Measurements from ENCODE around the gene CLEC20A. TPM values are rescaled to one million over a fixed set of nuclear protein-coding genes. Genes with fewer than 3 reads are reported as not detected.
A peak's percentile ranks its signal among the peaks of the same experiment; 100 is the strongest.

The CLEC20A gene
- total RNA-seq, 4 donors from 2014 or later: not detected

DNA sequence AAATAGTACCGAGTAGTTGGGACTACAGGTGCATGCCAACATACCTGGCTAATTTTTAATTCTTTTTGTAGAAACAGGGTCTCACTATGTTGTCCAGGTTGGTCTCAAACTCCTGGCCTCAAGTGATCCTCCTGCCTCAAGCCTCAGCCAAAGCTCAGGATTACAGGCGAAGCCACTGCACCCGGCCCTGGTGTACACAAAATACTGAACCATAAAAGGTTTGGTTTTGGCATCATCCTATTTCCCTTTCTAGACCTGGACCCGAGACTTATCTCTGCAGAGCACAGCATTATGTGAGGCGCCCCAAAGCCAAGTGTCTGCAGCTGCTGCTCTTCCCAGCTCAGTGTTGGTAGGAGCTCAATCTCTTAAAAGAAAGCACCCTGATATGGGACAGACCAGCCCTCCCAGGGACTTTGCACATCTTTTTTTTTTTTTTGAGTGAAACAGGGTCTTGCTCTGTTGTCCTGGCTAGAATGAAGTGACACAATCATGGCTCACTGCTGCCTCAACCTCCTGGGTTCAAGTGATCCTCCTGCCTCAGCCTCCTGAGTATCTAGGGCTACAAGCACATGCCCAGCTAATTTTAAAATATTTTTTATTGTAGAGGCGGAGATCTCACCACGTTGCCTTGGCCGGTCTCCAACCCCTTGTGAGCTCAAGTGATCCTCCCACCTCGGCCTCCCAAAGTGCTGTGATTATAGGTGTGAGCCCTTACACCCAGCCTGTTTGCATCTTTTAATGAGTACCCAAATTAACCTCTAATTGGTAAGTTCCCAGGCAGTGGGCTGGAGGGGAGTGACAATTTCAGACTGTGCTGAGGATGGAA lies 36.6 kb upstream of the CLEC20A start:
- TF ChIP-seq EP300 (IDR thresholded peaks at IDR 0.05): no peak
- TF ChIP-seq POLR2A (IDR thresholded peaks at IDR 0.05): no peak
- no peak for TF ChIP-seq CTCF (IDR thresholded peaks at IDR 0.05)
- TF ChIP-seq POLR2AphosphoS5 (IDR thresholded peaks at IDR 0.05): no peak
- H3K4me3 ChIP-seq: no peak overlapping the region
- no peaks in the 10 kb centered on the region for H3K27me3 ChIP-seq
- peaks cover 16% of the 10 kb centered on the region for H3K4me1 ChIP-seq
- H3K36me3 ChIP-seq: no peaks in the 10 kb centered on the region
- 85% methylated on average over 9 of the region's 9 CpGs for WGBS
- H3K27ac ChIP-seq: no peak overlapping the region
- no peaks in the 10 kb centered on the region for H3K9me3 ChIP-seq
- peak in 1 of 2 donors; percentile 34 for DNase-seq (ENCODE audit: low spot score in 2 of 2)

DNA sequence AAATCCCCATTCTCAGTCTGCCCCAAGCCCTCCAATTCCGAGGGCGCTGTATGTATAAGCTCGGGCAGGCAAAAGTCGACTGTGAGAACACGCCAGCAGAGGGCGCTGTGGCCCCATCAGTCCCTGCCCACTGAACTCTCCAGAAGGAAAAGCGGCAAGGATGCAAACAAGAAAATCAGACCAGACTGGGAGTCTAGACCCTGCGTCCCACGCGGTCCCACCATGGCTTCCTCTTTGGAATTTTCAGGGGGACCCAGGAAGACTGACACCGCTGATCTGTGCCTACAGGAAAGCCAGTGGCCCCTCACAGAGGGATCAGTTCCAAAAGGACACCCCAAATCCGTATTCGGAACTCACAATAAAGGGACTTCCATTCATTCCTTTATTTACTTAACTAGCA lies 35.6 kb upstream of the CLEC20A start:
- 12% methylated on average over 13 of the region's 13 CpGs for WGBS

GRCh38 chr1:178531887-178532286 lies 35.1 kb upstream of the CLEC20A start:
- WGBS: 50% methylated on average over 4 of the region's 10 CpGs
- peak; percentile 49 to 63 for DNase-seq (ENCODE audit: low spot score in 2 of 2)
- no peak overlapping the region for H3K4me3 ChIP-seq

More for the DNA sequence above, 35.6 kb upstream of the CLEC20A start:
- H3K27ac ChIP-seq: no peak overlapping the region
- no peak overlapping the region for H3K4me3 ChIP-seq
- H3K9me3 ChIP-seq: no peaks in the 10 kb centered on the region
- no peaks in the 10 kb centered on the region for H3K36me3 ChIP-seq
- peak; percentile 83 to 89 for DNase-seq (ENCODE audit: low spot score in 2 of 2)
- no peaks in the 10 kb centered on the region for H3K27me3 ChIP-seq
- TF ChIP-seq CTCF (IDR thresholded peaks at IDR 0.05): peak; percentile 72 to 83
- no peak for TF ChIP-seq POLR2A (IDR thresholded peaks at IDR 0.05)
- TF ChIP-seq POLR2AphosphoS5 (IDR thresholded peaks at IDR 0.05): no peak
- TF ChIP-seq EP300 (IDR thresholded peaks at IDR 0.05): no peak
- peaks cover 14% of the 10 kb centered on the region for H3K4me1 ChIP-seq

DNA sequence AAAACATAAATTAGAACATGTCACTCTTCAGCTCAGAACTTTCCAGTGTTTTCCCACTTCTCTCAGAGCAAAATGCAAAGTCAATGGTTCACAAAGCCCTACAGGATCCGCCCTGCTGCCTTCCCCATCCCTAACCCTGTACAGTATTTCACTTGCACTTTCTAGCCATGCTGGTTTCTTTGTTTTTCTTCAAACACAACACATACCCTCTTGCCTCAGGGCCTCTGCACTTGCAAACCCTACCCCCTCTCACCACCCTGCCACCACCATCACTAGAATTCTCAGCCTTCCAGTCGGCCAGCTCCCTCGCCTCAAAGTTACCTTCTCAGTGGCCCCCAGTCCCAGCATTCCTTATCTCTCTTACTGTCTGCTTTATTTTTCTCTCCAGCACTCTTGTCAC lies 33.7 kb upstream of the CLEC20A start:
- Histone ChIP-seq H3K9me3 (no peaks in the 10 kb centered on the region), H3K4me1 (peaks cover 4% of the 10 kb centered on the region), H3K36me3 (no peaks in the 10 kb centered on the region), H3K27me3 (no peaks in the 10 kb centered on the region), H3K4me3 (no peak overlapping the region), H3K27ac (no peak overlapping the region)
- TF ChIP-seq POLR2AphosphoS5 (IDR thresholded peaks at IDR 0.05): no peak
- no peak for TF ChIP-seq CTCF (IDR thresholded peaks at IDR 0.05)
- TF ChIP-seq EP300 (IDR thresholded peaks at IDR 0.05): no peak
- no peak for TF ChIP-seq POLR2A (IDR thresholded peaks at IDR 0.05)
- WGBS: 87% methylated on average over 3 of the region's 3 CpGs
- no peak for DNase-seq (ENCODE audit: low spot score in 2 of 2)

More at GRCh38 chr1:178531887-178532286, 35.1 kb upstream of the CLEC20A start:
- H3K9me3 ChIP-seq: no peaks in the 10 kb centered on the region
- H3K4me1 ChIP-seq: peaks cover 9% of the 10 kb centered on the region
- H3K27ac ChIP-seq: no peak overlapping the region
- H3K27me3 ChIP-seq: no peaks in the 10 kb centered on the region
- TF ChIP-seq POLR2A (IDR thresholded peaks at IDR 0.05) (no peak), POLR2AphosphoS5 (IDR thresholded peaks at IDR 0.05) (no peak), CTCF (IDR thresholded peaks at IDR 0.05) (no peak), EP300 (IDR thresholded peaks at IDR 0.05) (no peak)
- H3K36me3 ChIP-seq: no peaks in the 10 kb centered on the region

GRCh38 chr1:178530037-178530402 lies 33.3 kb upstream of the CLEC20A start:
- H3K9me3 ChIP-seq: no peaks in the 10 kb centered on the region
- no peaks in the 10 kb centered on the region for H3K27me3 ChIP-seq
- peaks cover 4% of the 10 kb centered on the region for H3K4me1 ChIP-seq
- no peak overlapping the region for H3K27ac ChIP-seq
- WGBS: 71% methylated on average over 2 of the region's 2 CpGs
- TF ChIP-seq EP300 (IDR thresholded peaks at IDR 0.05) (no peak), POLR2A (IDR thresholded peaks at IDR 0.05) (no peak), CTCF (IDR thresholded peaks at IDR 0.05) (no peak), POLR2AphosphoS5 (IDR thresholded peaks at IDR 0.05) (no peak)
- peak in 1 of 2 donors; percentile 43 for DNase-seq (ENCODE audit: low spot score in 2 of 2)
- H3K4me3 ChIP-seq: no peak overlapping the region
- H3K36me3 ChIP-seq: no peaks in the 10 kb centered on the region

Data from suprapubic skin (tissue), 4 donors.